Measurements from ENCODE around the gene SNAP25.

The SNAP25 gene

GRCh38 chr20:10263385-10264165 is 44.9 kb downstream of the SNAP25 start:
- DNase-seq (ENCODE audit: low spot score): no peak

GRCh38 chr20:10264166-10264558 is 45.5 kb downstream of the SNAP25 start:
- no peak for DNase-seq (ENCODE audit: low spot score)

- no peak for DNase-seq (ENCODE audit: low spot score)
Observed at GRCh38 chr20:10268636-10269035, 50.0 kb downstream of the SNAP25 start.

- DNase-seq (ENCODE audit: low spot score): no peak
Observed at GRCh38 chr20:10270630-10271029, 52.0 kb downstream of the SNAP25 start.

GRCh38 chr20:10271494-10272219 is 53.0 kb downstream of the SNAP25 start:
- no peak for DNase-seq (ENCODE audit: low spot score)

GRCh38 chr20:10276878-10277580 is 58.4 kb downstream of the SNAP25 start:
- no peak for DNase-seq (ENCODE audit: low spot score)

- DNase-seq (ENCODE audit: low spot score): no peak
Observed at GRCh38 chr20:10277616-10278015, 59.0 kb downstream of the SNAP25 start.

- no peak for DNase-seq (ENCODE audit: low spot score)
Observed at GRCh38 chr20:10278412-10278811, 59.8 kb downstream of the SNAP25 start.

GRCh38 chr20:10280018-10280908 is 61.6 kb downstream of the SNAP25 start:
- DNase-seq (ENCODE audit: low spot score): no peak

- no peak for DNase-seq (ENCODE audit: low spot score)
Observed at GRCh38 chr20:10281911-10282310, 63.3 kb downstream of the SNAP25 start.

- DNase-seq (ENCODE audit: low spot score): no peak
Observed at GRCh38 chr20:10282979-10283456, 64.4 kb downstream of the SNAP25 start.

GRCh38 chr20:10286356-10286755 is 67.7 kb downstream of the SNAP25 start:
- no peak for DNase-seq (ENCODE audit: low spot score)

GRCh38 chr20:10288421-10288820 is 69.8 kb downstream of the SNAP25 start:
- DNase-seq (ENCODE audit: low spot score): no peak

GRCh38 chr20:10288954-10289646 is 70.5 kb downstream of the SNAP25 start:
- DNase-seq (ENCODE audit: low spot score): no peak

- no peak for DNase-seq (ENCODE audit: low spot score)
Observed at GRCh38 chr20:10291568-10292248, 73.1 kb downstream of the SNAP25 start.

- no peak for DNase-seq (ENCODE audit: low spot score)
Observed at GRCh38 chr20:10297223-10297622, 78.6 kb downstream of the SNAP25 start.

GRCh38 chr20:10297684-10298240 is 79.1 kb downstream of the SNAP25 start:
- DNase-seq (ENCODE audit: low spot score): no peak

GRCh38 chr20:10300582-10301446 is 82.2 kb downstream of the SNAP25 start:
- DNase-seq (ENCODE audit: low spot score): no peak

- DNase-seq (ENCODE audit: low spot score): no peak
Observed at GRCh38 chr20:10303852-10304251, 85.2 kb downstream of the SNAP25 start.

Data from SW480 (cell line).